Right lobe of liver (tissue), 6 donors: Measurements from ENCODE around the gene CPB2. TPM values are rescaled to one million over a fixed set of nuclear protein-coding genes. Genes with fewer than 3 reads are reported as not detected.

Experiments
- ATAC-seq, 4 donors: fragments of 200-7000 bp; cut with Tn5 transposase; one replicate each; pipeline ENCODE4 v1.9.1; 2020; ENCODE audit warnings: mild to moderate bottlenecking in 4 of 4, moderate library complexity in 4 of 4
- DNase-seq, 3 donors: peaks; one replicate each; pipeline ENCODE4 v3.0.0-alpha.2; 2020
- H3K27ac ChIP-seq, 3 donors: fragments of 200-600 bp; one replicate each; pipeline ENCODE4 v1.8.0; 2022
- H3K27me3 ChIP-seq, 2 donors: fragments of 200-600 bp; one replicate each; pipeline ENCODE4 v1.8.0; 2022
- H3K36me3 ChIP-seq, 4 donors: fragments of 200-600 bp; sonication (generic) in 1 of 4; one replicate each; pipeline versions ENCODE4 v1.5.1 to v1.8.0; 2017 to 2022; ENCODE audit warnings: control low read depth in 1 of 4
- H3K4me1 ChIP-seq, 4 donors: fragments of 200-600 bp; sonication (generic) in 1 of 4; one replicate each; pipeline versions ENCODE4 v1.5.1 to v1.8.0; 2017 to 2022; ENCODE audit warnings: control low read depth in 1 of 4
- H3K4me3 ChIP-seq, 3 donors: fragments of 200-600 bp; one replicate each; pipeline ENCODE4 v1.8.0; 2022
- H3K9me3 ChIP-seq, 4 donors: fragments of 200-600 bp; sonication (generic) in 1 of 4; one replicate each; pipeline versions ENCODE4 v1.5.1 to v1.8.0; 2017 to 2022; ENCODE audit warnings: control low read depth in 1 of 4
- POLR2A ChIP-seq: fragments of 450-650 bp; IDR thresholded peaks from one replicate; pipeline ENCODE4 v1.6.1; 2017; ENCODE audit warnings: antibody characterized with exemption, mild to moderate bottlenecking
- WGBS: methylation state at CpG from one replicate; pipeline ENCODE4 v1.1.6; 2018; ENCODE audit warnings: low coverage, low lambda C conversion rate; ENCODE audit not compliant: insufficient coverage; ENCODE audit errors: missing lambda C conversion rate; 5-methylcytosine and 5-hydroxymethylcytosine counted together
- intact Hi-C, 2 donors: fragments of 100-400 bp; cut with DNase I; formaldehyde crosslinking; loops; one replicate each; pipeline versions ENCODE4 v1.11.2 to v1.14.1; 2022
- total RNA-seq, 6 experiments: library from RNA; depleted of rRNA in 2 of 6; stranded (reverse); fragments of >200 nt in 2 of 6; fragmentation: NEBNext Ultra II Directional in 3 of 6; extraction: Animal tissue kit (Norgen Biotek cat#: 25700) in 3 of 6; gene quantifications; one replicate each; pipeline versions ENCODE4 v1.1.0 to v1.2.4, GENCODE V29; 2016 to 2023
- TF ChIP-seq, protein P1 (sequence below), 4 donors: fragments of 200-600 bp in 3 of 4; fragments of 450-650 bp in 1 of 4; IDR thresholded peaks; one replicate each; pipeline versions ENCODE4 v1.5.1 to v1.8.0; 2016 to 2022; ENCODE audit warnings: antibody characterized with exemption in 4 of 4, mild to moderate bottlenecking in 2 of 4
- donor health status: DM: no; HTN: yes; CAD: no.
- donor health status: DM: no; HTN: no; CAD: no.
- donor health status: DM: no; HTN: no; CAD: no.
- donor health status: DM: no; HTN: yes; CAD: no.
- donor health status: DM: no; HTN: yes; CAD: no.

Gene CPB2
- total RNA-seq, 6 experiments from 2014 or later: 342 to 693 (median 554) TPM

DNA sequence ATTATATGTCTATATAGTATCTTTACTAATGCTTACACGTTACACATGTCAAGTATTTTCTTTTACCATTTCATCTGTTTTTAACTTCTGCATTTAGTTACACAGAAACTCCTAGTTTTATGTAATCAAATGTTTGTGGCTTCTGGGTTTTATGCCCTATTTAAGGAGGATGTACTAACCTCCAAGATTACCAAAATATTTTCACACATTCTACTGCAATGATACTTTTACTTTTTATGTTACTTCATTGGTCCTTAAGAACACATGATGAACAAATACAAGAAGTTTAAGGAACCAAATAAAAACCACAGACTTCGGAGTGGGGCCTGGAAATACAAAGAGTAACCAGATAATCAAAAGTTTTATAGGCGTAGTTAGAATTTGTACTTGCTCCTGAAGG lies 89.5 kb downstream of the CPB2 start:
- no peaks in the 10 kb centered on the region for H3K27me3 ChIP-seq
- ATAC-seq (no peak), DNase-seq (no peak)
- TF ChIP-seq POLR2A: no peak
- H3K4me1 ChIP-seq: no peaks in the 10 kb centered on the region
- no peak overlapping the region for H3K4me3 ChIP-seq
- 67% methylated on average over 3 of the region's 3 CpGs for WGBS
- H3K9me3 ChIP-seq: no peaks in the 10 kb centered on the region
- intact Hi-C loops: no loop called here
- no peak overlapping the region for H3K27ac ChIP-seq
- H3K36me3 ChIP-seq: peaks cover 0 to 74% (median 27%) of the 10 kb centered on the region in 4 donors

DNA sequence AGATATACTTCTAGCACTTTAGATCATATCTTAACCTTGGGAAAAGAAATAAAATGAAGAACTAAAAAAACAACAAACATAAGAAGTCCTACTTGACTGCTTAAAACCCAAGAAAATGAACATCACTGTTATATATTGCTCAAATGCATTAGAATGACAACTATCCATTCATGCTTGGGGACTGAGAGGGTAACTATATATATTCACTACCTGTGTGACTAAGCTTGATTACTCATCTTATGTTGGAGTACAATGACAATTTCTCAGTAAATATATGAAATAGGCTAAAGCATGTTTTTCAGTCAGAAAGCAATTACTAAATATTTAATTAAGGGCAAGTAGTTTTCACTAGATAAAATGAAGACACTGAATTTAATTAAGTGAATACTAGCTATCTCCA lies 92.4 kb downstream of the CPB2 start:
- H3K36me3 ChIP-seq: peaks cover 0 to 65% (median 27%) of the 10 kb centered on the region in 4 donors
- no peak for TF ChIP-seq POLR2A
- TF ChIP-seq, protein P1, sequence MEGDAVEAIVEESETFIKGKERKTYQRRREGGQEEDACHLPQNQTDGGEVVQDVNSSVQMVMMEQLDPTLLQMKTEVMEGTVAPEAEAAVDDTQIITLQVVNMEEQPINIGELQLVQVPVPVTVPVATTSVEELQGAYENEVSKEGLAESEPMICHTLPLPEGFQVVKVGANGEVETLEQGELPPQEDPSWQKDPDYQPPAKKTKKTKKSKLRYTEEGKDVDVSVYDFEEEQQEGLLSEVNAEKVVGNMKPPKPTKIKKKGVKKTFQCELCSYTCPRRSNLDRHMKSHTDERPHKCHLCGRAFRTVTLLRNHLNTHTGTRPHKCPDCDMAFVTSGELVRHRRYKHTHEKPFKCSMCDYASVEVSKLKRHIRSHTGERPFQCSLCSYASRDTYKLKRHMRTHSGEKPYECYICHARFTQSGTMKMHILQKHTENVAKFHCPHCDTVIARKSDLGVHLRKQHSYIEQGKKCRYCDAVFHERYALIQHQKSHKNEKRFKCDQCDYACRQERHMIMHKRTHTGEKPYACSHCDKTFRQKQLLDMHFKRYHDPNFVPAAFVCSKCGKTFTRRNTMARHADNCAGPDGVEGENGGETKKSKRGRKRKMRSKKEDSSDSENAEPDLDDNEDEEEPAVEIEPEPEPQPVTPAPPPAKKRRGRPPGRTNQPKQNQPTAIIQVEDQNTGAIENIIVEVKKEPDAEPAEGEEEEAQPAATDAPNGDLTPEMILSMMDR (IDR thresholded peaks at IDR 0.05): no peak
- no peak overlapping the region for H3K4me3 ChIP-seq
- ATAC-seq: no peak
- DNase-seq: no peak
- no peak overlapping the region for H3K27ac ChIP-seq
- intact Hi-C loops: no loop called here
- H3K9me3 ChIP-seq: no peaks in the 10 kb centered on the region
- no peaks in the 10 kb centered on the region for H3K4me1 ChIP-seq
- H3K27me3 ChIP-seq: no peaks in the 10 kb centered on the region

DNA sequence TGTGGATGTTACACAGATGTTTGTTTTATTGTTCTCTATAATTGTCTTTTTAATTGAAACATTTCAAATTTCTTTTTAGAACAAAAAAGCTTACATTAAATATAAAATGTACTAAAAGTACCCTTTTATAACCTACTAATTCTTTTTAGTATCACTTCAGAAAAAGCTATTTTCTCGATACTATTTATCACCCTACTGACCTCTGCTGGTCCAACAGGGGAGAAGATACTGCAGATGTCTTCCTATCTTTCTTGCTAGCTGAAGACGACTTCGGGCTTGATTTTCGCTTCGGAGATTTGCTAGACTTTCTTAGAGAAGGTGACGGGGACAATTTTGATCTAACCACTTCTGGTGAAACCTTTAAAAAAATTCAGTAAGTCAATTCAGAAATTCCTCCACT lies 94.7 kb downstream of the CPB2 start:
- WGBS: 90% methylated on average over 6 of the region's 6 CpGs
- H3K36me3 ChIP-seq: peaks cover 0 to 63% (median 20%) of the 10 kb centered on the region in 4 donors
- no peak for ATAC-seq

DNA sequence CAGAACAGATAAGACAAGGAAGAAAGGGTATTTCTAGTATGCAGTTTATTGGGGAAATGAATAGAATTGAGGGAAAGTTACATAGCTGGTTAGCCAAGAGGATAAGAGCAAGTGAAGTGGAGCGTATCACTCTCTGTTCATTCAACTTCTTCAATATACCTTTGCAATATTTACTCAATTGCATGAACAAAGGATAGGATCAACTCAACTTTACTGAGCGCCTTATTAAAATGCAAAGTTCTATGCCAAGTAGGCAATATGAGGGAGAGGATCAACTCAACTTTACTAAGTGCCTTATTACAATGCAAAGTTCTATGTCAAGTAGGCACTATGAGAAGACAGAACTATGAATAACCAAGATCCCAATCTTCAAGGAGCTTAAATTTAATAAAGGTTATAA lies 96.2 kb downstream of the CPB2 start:
- H3K36me3 ChIP-seq: peaks cover 0 to 56% (median 20%) of the 10 kb centered on the region in 4 donors
- no peak overlapping the region for H3K4me3 ChIP-seq
- TF ChIP-seq, protein P1 (IDR thresholded peaks at IDR 0.05): no peak
- ATAC-seq (no peak), DNase-seq (no peak)
- intact Hi-C loops: no loop called here
- WGBS: 100% methylated on average over 2 of the region's 2 CpGs
- no peak overlapping the region for H3K27ac ChIP-seq
- no peaks in the 10 kb centered on the region for H3K27me3 ChIP-seq
- no peaks in the 10 kb centered on the region for H3K4me1 ChIP-seq
- H3K9me3 ChIP-seq: no peaks in the 10 kb centered on the region

More for the DNA sequence above, 94.7 kb downstream of the CPB2 start:
- Histone ChIP-seq H3K4me3 (no peak overlapping the region), H3K4me1 (no peaks in the 10 kb centered on the region), H3K27ac (no peak overlapping the region), H3K27me3 (no peaks in the 10 kb centered on the region), H3K9me3 (no peaks in the 10 kb centered on the region)
- no peak for DNase-seq
- intact Hi-C loops: no loop called here
- TF ChIP-seq POLR2A: no peak
- TF ChIP-seq, protein P1 (IDR thresholded peaks at IDR 0.05): peak in 2 of 4 donors; percentile 6 to 28

DNA sequence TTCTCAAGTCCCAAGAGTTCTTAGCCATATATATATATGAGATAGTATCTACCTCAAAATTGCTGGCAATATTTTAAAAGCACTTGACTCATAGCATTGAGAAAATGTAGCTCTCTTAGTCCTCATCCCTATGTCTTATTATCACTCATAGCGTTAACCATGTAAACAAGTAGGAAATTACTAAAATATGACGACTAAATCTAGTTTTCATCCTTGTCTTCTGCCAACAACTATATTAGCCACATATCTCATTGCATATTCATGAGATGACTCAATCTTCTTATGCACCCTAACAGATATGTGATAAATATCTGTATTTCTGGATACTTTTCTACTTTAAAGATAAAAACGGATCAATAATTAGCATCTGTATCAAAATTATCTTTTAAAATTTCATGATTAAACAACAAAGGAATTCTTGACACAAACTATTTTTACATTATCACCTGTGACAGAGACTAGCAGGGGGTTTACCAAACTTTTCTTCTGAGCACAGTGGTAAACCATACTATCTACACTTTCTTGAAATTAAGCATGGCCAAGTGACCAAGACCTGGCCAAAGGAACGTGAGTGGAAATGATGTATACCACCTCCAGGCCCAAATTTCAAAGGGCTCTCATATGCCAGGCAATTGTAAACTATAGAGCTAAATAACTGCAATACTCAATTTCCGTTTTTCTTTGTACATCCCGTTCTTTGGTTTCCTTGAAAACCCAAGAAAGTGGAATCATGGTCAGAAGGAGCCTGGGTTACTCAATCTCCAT lies 98.0 kb downstream of the CPB2 start:
- ATAC-seq: no peak
- TF ChIP-seq POLR2A: no peak
- TF ChIP-seq, protein P1 (IDR thresholded peaks at IDR 0.05): no peak
- WGBS: 82% methylated on average over 6 of the region's 6 CpGs

More for the DNA sequence above, 98.0 kb downstream of the CPB2 start:
- no peak for DNase-seq
- no peaks in the 10 kb centered on the region for H3K27me3 ChIP-seq
- H3K27ac ChIP-seq: no peak overlapping the region
- intact Hi-C loops: no loop called here
- H3K4me3 ChIP-seq: no peak overlapping the region
- no peaks in the 10 kb centered on the region for H3K4me1 ChIP-seq
- no peaks in the 10 kb centered on the region for H3K9me3 ChIP-seq
- peaks cover 0 to 62% (median 29%) of the 10 kb centered on the region in 4 donors for H3K36me3 ChIP-seq
